GM21825 (cell line): Measurements from ENCODE around the gene GALNT17.

Experiments
- ATAC-seq: cut with Tn5 transposase; IDR thresholded peaks from one replicate; pipeline ENCODE4 v1.9.1; 2021; ENCODE audit warnings: mild to moderate bottlenecking, moderate library complexity; ENCODE audit not compliant: unreplicated experiment

Gene GALNT17

GRCh38 chr7:71486856-71487628, 355.1 kb downstream of the GALNT17 start:
- no peak for ATAC-seq

DNA sequence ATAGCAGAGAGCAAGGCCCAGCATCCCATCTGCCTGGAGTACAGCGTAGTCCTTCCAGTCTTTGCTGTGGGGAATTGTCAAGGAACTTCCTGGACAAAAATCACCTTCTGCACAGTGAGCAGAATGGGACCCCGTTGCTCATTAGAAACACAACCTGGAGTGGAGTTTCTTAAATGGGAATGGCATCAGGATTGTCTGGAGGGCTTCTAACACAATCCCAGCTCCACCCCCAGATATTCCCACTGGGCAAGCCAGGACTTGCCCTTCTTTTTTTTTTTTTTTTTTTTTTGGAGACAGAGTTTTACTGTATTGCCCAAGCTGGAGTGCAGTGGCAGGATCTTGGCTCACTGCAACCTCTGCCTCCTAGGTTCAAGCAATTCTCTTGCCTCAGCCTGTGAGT, 356.4 kb downstream of the GALNT17 start:
- ATAC-seq: no peak

GRCh38 chr7:71491336-71491735, 359.4 kb downstream of the GALNT17 start:
- no peak for ATAC-seq

GRCh38 chr7:71495828-71496227, 363.9 kb downstream of the GALNT17 start:
- no peak for ATAC-seq

DNA sequence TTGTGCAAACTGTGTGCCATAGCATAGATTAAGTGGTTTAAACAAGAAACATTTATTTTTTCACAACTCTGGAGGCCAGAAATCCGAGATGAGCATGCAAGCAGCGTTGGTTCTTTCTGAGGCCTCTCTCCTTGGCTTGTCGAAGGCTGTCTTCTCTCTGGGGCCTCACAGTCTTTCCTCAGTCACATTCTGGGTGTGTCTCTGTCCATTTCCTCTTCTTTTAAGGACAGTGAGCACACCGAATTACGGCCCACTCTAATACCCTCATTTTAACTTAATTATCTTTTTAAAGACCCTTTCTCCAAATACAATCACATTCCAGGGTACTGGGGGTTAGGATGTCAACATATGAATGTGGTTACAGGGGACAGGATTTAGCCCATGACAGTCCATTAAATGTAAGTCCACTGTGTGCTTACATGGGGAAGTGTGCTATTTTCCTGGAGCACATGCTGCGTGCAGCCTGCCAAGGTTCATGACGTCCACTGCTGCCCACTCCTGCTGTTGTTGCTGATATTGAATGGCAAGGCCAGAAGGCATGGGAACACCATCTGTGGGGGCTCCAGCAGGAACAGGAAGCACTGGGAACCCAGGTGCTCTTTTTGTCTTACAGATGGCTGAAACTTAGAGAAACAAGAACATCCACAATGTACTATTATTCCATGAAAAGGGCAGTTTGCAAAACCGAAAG, 365.5 kb downstream of the GALNT17 start:
- ATAC-seq: no peak

DNA sequence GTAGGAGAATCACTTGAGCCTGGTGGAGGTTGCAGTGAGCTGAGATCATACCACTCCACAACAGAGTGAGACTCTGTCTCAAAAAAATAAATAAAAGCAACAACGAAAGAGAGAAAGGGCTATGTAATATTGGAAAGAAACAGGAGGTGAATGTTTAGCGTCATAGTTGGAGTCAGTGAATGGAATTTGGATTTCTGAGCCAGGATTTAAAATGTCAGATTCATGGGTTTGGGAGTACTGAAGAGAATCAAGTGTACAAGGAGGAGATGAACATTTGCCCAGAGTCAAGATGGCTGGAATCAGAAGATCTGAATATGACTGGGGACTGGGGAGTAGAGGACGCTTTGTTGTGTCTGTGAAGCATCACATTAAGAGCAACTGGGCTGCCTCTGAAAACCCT, 366.4 kb downstream of the GALNT17 start:
- no peak for ATAC-seq

DNA sequence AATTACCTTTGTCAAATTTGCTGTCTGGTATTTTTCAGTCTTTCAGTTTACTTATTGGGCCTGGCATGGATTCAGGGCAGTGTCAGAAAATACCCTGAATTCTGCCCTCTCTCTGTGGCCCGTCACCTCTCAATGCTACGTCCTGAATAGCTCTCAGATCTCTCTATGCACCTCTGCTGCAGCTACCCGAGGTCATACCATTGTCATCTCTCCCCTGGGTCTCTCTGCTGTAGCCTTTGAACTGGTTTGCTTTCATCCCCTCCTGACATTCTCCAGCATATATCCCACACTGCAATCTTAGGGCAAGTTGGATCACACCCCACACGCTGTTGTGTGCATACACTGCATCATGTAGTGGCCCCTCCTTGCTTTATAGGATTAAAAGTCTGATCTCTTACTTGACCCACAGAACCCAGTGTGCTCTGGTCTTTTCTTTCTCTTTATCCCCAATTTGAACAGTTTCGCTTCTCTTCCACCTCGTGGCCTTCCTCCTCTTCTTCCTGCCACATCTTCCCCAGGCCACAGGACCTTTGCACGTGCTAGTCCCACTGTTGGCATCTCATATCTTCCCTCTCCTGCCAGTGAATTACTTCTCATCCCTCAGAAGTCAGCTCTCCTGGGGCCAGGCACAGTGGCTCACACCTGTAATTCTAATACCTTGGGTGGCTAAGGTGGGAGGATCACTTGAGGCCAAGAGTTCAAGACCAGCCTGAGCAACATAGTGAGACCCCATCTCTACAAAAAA, 372.9 kb downstream of the GALNT17 start:
- no peak for ATAC-seq

DNA sequence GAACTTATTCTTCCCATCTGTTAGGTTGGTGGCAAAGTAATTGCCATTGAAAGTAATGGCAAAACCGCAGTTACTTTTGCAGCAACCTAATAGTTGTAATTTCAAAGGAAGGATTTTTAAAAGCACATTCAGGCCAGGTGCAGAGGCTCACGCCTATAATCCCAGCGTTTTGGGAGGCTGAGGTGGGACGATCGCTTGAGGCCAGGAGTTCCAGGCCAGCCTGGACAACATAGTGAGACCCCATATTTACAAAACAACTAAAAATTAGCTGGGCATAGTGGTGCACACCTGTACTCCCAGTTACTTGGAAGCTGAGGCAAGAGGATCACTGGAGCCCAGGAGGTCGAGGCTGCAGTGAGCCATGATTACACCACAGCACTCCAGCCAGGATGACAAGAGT, 374.9 kb downstream of the GALNT17 start:
- ATAC-seq: no peak

GRCh38 chr7:71507680-71508602, 376.0 kb downstream of the GALNT17 start:
- ATAC-seq: no peak

DNA sequence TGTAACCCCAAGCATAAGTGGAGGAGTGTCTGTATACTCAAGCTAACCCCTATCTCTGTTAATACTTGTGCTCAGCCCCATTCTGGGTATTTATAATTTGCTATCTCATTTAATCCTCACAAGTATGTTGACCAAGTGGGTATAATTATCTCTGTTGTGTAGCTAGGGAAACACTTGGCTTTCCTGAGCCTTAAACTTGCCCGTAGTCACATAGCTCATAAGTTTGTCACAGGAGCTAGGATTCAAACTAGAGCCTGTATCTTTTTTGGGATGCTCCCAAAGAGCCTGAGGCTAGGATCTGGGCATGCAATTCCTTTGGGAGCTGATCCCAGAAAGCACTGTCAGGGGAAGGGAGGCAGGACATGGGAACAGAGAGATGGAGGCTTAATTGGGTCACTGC, 377.4 kb downstream of the GALNT17 start:
- no peak for ATAC-seq

DNA sequence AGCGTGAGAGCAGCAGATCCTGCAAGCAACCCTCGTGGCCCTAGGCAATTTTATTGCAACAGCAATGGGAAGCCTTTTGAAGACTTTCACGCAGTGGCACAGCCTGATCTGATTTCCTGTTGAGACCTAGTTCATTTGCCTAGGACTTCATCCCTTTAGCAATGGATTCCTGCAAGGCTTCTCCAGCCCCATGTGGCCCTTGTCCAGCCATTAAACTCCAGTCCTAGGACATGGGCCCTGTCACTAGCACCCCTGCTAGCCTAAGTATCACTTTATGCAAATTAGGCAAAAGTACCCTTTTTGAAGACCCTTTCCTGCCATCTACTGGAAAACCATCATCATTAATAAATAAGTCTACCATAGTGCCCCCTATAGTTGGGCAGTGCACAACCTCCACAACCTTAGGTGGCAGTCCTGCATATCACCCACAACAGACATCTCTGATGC, 379.4 kb downstream of the GALNT17 start:
- ATAC-seq: no peak

DNA sequence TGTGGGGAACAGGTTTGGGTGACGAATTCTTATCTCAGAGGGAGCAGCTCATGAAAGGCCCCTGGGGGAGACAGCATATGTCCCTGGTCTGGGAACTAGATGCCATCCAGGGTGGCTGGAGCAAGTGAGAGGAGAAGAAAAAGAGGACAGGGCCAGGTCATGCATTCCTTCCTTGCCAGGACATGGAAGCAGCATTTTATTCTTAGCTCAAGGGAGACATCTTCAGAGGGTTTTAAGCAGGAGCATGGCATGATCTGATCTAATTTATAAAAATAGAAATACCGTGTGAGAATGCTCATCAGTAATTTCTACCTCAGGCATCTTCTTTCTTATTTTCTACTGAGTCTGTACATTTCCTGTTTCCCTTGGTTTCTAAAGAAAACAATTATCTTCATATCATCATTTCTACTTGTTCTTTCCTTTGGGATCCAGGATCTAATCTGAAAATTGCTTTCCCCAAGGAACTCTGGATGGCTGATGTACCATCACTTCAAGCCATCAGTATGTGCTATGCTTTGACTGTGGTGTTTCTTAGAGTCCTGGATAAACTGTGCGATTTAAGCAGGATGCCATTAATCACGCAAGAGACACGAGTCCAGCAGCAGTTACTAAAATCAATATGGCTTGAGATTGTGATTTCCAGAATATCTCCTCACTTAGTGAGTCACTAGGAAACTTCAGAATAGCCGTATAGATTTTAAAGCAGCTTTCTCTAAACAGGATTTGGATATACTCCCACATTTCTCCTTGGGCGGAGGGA, 386.2 kb downstream of the GALNT17 start:
- no peak for ATAC-seq

GRCh38 chr7:71518880-71519279, 386.9 kb downstream of the GALNT17 start:
- ATAC-seq: no peak

DNA sequence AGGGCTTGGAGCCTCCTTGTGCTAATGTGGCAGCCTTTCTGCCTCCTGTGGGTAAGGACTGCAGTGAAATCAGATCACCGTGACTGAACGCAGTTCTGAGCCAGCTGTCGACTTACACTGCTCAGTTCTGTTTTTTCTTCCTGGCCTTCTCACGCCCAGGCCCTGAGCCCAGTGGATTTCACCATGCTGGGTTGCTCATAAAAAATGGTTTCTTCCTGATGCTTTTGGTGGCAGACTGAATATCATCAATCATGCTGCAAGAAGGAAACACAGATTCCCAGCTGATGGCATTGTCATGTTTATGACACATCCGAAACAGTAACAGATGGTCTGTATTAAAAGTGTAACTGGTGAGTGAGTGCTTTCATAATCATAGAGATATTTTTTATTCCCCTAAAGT, 389.6 kb downstream of the GALNT17 start:
- no peak for ATAC-seq

- no peak for ATAC-seq
Observed at GRCh38 chr7:71526106-71526505, 394.2 kb downstream of the GALNT17 start.

- ATAC-seq: no peak
Observed at GRCh38 chr7:71527213-71527612, 395.3 kb downstream of the GALNT17 start.

DNA sequence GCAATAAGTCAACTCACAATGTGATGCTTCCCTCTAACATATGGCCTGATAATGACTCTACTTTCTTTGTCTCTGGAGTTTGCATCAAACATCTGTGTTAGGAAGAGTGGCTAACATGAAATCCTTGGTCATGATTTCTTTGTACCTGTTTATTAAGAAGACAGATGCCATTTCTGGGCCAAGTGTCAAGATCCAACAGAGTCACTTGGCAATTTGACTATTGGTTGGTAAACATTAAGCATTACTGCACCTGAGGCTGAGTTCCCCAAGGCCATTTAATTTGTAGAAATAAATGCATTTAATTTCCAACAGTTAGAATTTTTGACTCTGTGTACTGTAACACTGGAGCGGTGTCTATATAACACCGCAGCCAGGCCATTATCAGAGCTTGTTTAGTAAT, 403.7 kb downstream of the GALNT17 start:
- ATAC-seq: no peak

DNA sequence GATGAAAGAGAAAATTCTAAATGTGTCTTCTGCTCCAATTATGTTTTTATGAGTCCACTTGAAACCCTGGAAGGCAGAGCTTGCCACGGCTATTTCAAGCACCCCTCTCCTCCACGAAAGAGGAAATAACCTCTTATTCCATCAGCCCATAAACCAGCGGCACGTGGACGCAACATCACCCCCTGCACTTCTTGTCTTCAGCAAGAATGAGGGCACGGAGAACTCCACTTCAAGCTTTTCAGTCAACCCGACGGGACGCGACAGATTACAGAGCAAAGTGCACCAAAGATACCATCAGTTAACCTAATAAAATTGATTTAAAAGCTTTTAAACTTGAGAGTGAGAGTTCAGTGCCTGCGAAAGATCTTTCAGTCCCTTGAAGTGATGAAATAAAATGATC, 406.3 kb downstream of the GALNT17 start:
- ATAC-seq: no peak

DNA sequence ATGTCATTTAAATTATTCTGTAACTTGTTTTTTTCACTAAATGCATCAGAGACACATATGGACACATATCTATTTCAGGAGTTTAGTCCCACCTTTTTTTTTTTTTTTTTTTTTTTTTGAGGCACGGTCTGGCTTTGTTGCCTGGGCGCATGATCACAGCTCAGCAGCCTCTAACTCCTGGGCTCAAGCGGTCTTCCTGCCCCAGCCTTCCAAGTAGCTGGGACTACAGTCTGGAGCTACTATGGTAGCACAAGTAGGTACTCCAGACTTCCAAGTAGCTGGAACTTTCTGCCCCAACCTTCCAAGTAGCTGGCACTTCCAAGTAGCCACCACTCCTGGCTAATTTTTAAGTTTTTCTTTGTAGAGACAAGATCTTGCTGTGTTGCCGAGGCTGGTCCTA, 407.7 kb downstream of the GALNT17 start:
- ATAC-seq: no peak
